Measurements from ENCODE around the gene AGO4. TPM values are rescaled to one million over a fixed set of nuclear protein-coding genes. Genes with fewer than 3 reads are reported as not detected.

Gene AGO4
- total RNA-seq, 1 experiment from 2014 or later: 6.1 TPM

DNA sequence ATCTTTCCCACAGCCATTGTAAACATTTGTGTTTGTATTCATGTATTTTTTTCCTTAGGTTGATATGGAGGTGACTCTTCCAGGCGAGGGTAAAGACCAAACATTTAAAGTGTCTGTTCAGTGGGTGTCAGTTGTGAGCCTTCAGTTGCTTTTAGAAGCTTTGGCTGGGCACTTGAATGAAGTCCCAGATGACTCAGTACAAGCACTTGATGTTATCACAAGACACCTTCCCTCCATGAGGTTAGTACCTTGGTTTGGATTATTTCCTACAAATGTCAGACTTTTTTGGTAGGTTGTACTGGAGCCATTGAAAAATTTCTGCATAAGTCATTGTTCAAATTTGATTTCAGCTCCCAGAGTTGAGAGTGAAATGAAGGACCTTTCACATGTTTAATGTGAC is 17.4 kb downstream of the AGO4 start:
- no peaks in the 10 kb centered on the region for H3K79me2 ChIP-seq (ENCODE audit: insufficient read depth, low read length)
- POLR2A ChIA-PET: no interaction called here
- BruUV-seq (replicated peaks): no TSS peak

More for the DNA sequence above, 17.4 kb downstream of the AGO4 start:
- H3K36me3 ChIP-seq (ENCODE audit: control insufficient read depth in 1 of 2, insufficient read depth in 2 of 2, low read length in 2 of 2): no peaks in the 10 kb centered on the region
- H3K4me2 ChIP-seq (ENCODE audit: low read length): no peak overlapping the region
- H3K9ac ChIP-seq (ENCODE audit: low read length): no peak overlapping the region
- intact Hi-C loops (cut with micrococcal nuclease): no loop called here
- no peak overlapping the region for H3K4me3 ChIP-seq (replicated peaks in 1 of 2; ENCODE audit: low read depth in 1 of 2, low read length in 2 of 2)
- H3K27me3 ChIP-seq (ENCODE audit: insufficient read depth, low read length): no peaks in the 10 kb centered on the region
- ChIA-PET CTCF (no interaction called here), RAD21 (ENCODE audit: low non-redundant PET in 1 of 2, low total read pairs in 2 of 2, uncharacterized antibody in 2 of 2, unreplicated experiment in 2 of 2) (no interaction called here)
- no peak overlapping the region for H3K27ac ChIP-seq (ENCODE audit: low read depth, low read length)
- H3K9me2 ChIP-seq (ENCODE audit: insufficient read depth): no peaks in the 10 kb centered on the region
- TF ChIP-seq CTCF (IDR thresholded peaks at IDR 0.05 in 2 of 3, conservative IDR thresholded peaks at IDR 0.05 in 1 of 3; ENCODE audit: borderline replicate concordance in 1 of 3, insufficient read depth in 1 of 3, low read depth in 2 of 3, low read length in 2 of 3): no peak
- no peak for TF ChIP-seq JUND (IDR thresholded peaks at IDR 0.05)
- no peak for TF ChIP-seq EZH2phosphoT487 (IDR thresholded peaks at IDR 0.05; ENCODE audit: borderline replicate concordance)
- TF ChIP-seq POLR2A (IDR thresholded peaks at IDR 0.05; ENCODE audit: borderline replicate concordance, extremely low read depth, insufficient read depth, insufficient read length): no peak
- TF ChIP-seq, protein P1, sequence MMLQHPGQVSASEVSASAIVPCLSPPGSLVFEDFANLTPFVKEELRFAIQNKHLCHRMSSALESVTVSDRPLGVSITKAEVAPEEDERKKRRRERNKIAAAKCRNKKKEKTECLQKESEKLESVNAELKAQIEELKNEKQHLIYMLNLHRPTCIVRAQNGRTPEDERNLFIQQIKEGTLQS (IDR thresholded peaks at IDR 0.05): no peak
- no peak for TF ChIP-seq ZFX (IDR thresholded peaks at IDR 0.05)
- no peak for TF ChIP-seq TCF7L2 (IDR thresholded peaks at IDR 0.05; ENCODE audit: borderline replicate concordance, extremely low read depth, insufficient read depth, insufficient read length)
- no peak for TF ChIP-seq CEBPB (IDR thresholded peaks at IDR 0.05; ENCODE audit: low read depth)
- TF ChIP-seq CBX3 (IDR thresholded peaks at IDR 0.05; ENCODE audit: low read depth): no peak
- TF ChIP-seq SRF (IDR thresholded peaks at IDR 0.05; ENCODE audit: low read depth): no peak
- TF ChIP-seq ZNF274 (IDR thresholded peaks at IDR 0.05; ENCODE audit: low read depth, low read length): no peak
- no peaks in the 10 kb centered on the region for H4K20me1 ChIP-seq (ENCODE audit: insufficient read depth)
- ATAC-seq (no peak), DNase-seq (ENCODE audit: low read depth, low spot score) (no peak)
- H3K9me3 ChIP-seq (ENCODE audit: control insufficient read depth in 1 of 2, insufficient read depth in 1 of 2, low read depth in 1 of 2, low read length in 2 of 2): no peaks in the 10 kb centered on the region
- no peak overlapping the region for H2AFZ ChIP-seq (ENCODE audit: low read depth, low read length, poor library complexity, severe bottlenecking)
- H3K4me1 ChIP-seq (ENCODE audit: control insufficient read depth in 1 of 2, insufficient read depth in 2 of 2, low read length in 2 of 2): no peaks in the 10 kb centered on the region
